Omental fat pad (tissue), 4 donors: ENCODE data around the gene GZF1. TPM values are rescaled to one million over a fixed set of nuclear protein-coding genes. Genes with fewer than 3 reads are reported as not detected.

Experiments
- ATAC-seq: fragments of 150-250 bp; one replicate; pipeline ENCODE4 v1.9.1; 2016; ENCODE audit warnings: mild to moderate bottlenecking, moderate library complexity; ENCODE audit not compliant: low FRiP score
- DNase-seq: peaks from one replicate; pipeline ENCODE4 v3.0.0-alpha.2; 2019; ENCODE audit warnings: low spot score
- total RNA-seq, 4 donors: library from RNA; depleted of rRNA; stranded (reverse); fragments of >200 nt; gene quantifications; one replicate each; pipeline ENCODE4 v1.1.0, GENCODE V29; 2016
- TF ChIP-seq, protein P1 (sequence below), 3 donors: fragments of 450-650 bp; IDR thresholded peaks; one replicate each; pipeline ENCODE4 v1.5.1; 2016 to 2017; ENCODE audit warnings: antibody characterized with exemption in 3 of 3, mild to moderate bottlenecking in 3 of 3, moderate library complexity in 2 of 3

The GZF1 gene
- total RNA-seq, 4 donors from 2014 or later, result 12.7 to 29.0 (median 18.8) TPM

DNA sequence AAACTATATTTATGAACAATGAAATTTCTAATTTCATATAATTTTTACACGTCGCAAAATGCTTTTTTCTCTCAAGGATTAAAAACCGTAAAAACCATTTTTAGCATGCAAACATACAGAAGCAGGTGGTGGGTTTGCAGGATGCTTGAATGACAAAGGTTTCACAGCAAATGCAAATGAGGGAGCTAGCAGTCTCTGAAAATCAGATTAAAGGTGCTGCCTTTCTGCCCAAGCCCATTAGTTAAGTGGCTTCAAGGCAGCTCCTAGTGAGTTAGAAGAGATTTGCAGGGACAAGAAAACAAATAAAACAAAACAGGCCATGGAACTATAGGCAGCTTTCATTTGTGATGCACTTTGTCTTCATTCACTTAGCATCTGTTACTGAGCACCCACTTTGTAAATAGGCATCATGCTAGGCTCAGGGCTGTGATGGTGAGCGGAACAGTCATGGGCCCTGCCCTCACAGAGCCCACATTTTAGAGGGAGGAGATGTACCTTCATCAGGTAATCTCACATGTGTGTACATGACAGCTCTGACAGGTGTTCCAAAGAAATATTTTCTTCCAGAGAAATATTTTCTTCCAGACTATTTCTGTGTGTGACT, 29.8 kb downstream of the GZF1 start:
- no peak for ATAC-seq

DNA sequence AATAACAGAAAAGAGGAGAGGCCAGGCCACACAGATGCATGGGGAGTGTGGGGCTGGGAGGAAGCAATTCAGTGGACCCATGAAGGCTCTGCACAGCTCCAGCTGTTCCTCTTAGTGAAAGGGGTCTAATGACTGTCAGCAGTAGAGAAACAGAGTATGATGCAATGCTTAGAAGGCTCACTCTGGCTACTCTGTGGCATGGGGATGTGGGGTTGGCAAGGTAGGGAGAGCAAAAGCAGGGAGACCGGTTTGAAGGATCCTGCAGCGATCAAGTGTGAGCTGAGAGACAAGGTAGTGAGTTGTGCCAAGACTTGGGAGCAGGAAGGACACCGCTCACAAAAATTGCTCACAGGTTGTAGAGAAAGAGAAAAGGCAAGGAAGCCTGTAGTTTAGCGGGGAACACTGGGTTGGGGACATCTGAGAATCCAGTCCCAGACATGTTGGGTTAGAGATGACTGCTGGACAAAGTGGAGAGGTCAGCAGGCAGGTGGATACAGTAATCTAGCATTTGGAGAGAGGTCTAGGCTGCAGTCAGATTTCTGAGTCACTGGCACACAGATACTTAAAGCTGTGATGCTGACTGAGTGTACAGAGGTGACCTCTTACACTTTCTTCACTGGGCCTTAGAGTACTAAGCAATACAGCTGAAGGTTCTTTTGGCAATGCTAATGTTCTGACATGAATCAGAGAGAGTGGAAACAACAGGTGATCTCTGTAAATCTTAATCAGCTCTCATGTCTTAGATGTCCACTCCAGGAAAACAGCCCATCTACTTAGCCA, 32.2 kb downstream of the GZF1 start:
- ATAC-seq (no peak), DNase-seq (no peak)
- TF ChIP-seq, protein P1, sequence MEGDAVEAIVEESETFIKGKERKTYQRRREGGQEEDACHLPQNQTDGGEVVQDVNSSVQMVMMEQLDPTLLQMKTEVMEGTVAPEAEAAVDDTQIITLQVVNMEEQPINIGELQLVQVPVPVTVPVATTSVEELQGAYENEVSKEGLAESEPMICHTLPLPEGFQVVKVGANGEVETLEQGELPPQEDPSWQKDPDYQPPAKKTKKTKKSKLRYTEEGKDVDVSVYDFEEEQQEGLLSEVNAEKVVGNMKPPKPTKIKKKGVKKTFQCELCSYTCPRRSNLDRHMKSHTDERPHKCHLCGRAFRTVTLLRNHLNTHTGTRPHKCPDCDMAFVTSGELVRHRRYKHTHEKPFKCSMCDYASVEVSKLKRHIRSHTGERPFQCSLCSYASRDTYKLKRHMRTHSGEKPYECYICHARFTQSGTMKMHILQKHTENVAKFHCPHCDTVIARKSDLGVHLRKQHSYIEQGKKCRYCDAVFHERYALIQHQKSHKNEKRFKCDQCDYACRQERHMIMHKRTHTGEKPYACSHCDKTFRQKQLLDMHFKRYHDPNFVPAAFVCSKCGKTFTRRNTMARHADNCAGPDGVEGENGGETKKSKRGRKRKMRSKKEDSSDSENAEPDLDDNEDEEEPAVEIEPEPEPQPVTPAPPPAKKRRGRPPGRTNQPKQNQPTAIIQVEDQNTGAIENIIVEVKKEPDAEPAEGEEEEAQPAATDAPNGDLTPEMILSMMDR (IDR thresholded peaks at IDR 0.05), result no peak

More for the DNA sequence above, 29.8 kb downstream of the GZF1 start:
- no peak for DNase-seq
- TF ChIP-seq, protein P1 (IDR thresholded peaks at IDR 0.05), result no peak

DNA sequence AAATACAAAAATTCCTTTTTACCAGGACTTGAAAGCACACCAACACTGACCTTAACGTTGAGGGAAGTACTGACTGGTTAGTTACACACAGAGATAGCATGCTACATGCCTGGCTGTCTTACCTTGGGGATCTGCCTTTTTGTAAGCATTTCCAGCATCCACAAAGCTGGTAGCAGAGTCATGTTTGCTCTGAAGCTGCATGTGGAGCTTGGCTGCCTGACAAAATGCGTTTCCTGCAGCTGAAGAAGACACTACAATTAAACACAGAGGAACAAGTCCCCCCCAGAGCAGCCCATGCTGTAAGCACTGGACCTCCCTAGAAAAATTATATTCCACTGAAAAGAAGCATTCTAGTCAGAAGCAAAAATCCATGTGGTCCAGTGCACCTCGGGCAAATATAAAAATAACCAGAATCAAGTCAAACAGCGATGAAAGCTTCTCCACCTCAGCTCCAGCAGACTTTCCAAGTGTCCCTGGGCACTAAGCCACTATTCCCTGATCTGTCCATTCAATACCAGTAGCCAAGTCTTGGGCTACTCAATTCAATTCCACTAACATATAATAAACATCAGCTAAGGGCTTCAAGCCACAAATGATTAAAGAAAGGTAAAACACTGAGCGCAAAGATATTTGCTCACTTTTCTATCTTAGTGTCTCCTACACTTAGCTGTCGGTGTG, 35.1 kb downstream of the GZF1 start:
- TF ChIP-seq, protein P1 (IDR thresholded peaks at IDR 0.05), result no peak
- DNase-seq (no peak), ATAC-seq (no peak)

DNA sequence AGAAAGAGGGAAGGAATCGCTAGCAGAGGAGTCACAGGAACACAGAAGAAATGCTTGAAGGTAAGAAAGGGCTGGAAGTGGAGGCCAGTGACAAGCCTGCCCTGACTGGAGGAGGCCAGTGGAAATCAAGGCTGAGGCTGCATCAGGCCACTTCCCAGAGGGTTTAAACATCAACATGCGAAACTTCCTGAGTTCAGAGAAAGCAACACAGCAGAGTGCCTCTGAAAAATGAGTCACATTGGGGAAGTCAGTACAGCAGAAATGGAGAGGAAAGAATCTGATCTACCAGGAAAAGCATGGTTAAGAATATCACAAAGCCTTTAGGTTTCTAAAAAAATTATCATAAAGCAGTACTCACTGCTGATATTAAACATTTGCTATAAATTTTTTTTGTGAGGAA, 36.0 kb downstream of the GZF1 start:
- DNase-seq (no peak), ATAC-seq (no peak)
- TF ChIP-seq, protein P1 (IDR thresholded peaks at IDR 0.05), result no peak

DNA sequence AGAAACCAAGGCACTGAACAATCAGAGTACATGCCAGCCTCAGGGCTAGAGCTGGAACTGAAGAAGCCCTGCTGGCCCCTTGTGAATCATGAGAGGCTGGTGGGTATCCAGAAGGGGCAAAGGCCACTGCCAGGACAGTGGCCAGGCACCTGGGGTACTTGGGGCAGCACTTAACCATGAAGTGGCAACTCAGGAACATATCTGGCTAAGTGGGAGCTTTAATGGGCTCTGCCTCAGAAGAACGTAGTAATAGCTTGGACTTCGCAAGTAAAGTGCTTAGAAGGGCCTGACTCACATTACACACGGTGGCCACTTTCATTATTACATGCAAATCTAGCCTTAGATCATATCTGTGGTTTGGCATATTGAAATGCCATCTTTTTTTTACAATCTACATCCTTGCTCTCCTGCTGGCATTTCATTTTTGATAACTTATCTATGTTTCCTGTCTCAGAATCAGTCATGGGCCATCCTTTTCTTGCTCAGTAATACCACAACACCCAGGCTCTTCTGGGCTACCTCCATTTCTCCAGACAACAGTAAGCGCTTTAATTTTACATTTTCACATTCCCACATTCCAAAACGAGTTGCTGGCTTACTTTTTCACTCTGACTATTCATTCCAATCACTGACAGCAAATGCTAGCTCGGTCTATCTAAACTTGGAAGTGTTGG, 37.7 kb downstream of the GZF1 start:
- TF ChIP-seq, protein P1 (IDR thresholded peaks at IDR 0.05), result no peak
- DNase-seq (no peak), ATAC-seq (no peak)

DNA sequence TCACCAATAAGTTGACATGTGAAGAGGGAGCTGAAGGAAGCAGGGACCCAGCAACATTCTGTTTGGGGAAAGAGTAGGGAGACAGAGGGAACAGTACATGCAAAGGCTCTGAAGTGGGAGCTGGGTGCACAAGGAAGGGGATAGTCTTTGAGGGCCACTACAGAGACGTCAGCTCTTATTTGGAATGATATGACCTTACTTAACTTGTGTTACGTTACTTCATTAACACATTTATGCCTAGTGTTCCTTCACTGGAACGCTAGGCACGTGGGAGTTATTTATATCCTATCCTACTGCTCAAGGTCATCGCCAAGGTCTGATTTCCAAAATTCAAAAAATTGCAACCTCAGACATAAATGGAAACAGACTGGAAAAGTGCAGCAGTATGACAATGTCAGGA, 39.1 kb downstream of the GZF1 start:
- ATAC-seq, result no peak
- TF ChIP-seq, protein P1 (IDR thresholded peaks at IDR 0.05), result no peak
- DNase-seq, result no peak
